Right lobe of liver (tissue), 6 donors: Measurements from ENCODE around the gene ZFHX2. TPM values are rescaled to one million over a fixed set of nuclear protein-coding genes. Genes with fewer than 3 reads are reported as not detected.
"Not testable (repeated sequence)": the region's sequence is repeated elsewhere in the genome, so short reads cannot be mapped to it uniquely, and the experiment has no call there.

ENCODE experiments used
- ATAC-seq, 4 donors: fragments of 200-7000 bp; cut with Tn5 transposase; one replicate each; pipeline ENCODE4 v1.9.1; 2020; ENCODE audit warnings: mild to moderate bottlenecking in 4 of 4, moderate library complexity in 4 of 4
- DNase-seq, 3 donors: peaks; one replicate each; pipeline ENCODE4 v3.0.0-alpha.2; 2020
- H3K27ac ChIP-seq, 3 donors: fragments of 200-600 bp; one replicate each; pipeline ENCODE4 v1.8.0; 2022
- H3K27me3 ChIP-seq, 2 donors: fragments of 200-600 bp; one replicate each; pipeline ENCODE4 v1.8.0; 2022
- H3K36me3 ChIP-seq, 4 donors: fragments of 200-600 bp; sonication (generic) in 1 of 4; one replicate each; pipeline versions ENCODE4 v1.5.1 to v1.8.0; 2017 to 2022; ENCODE audit warnings: control low read depth in 1 of 4
- H3K4me1 ChIP-seq, 4 donors: fragments of 200-600 bp; sonication (generic) in 1 of 4; one replicate each; pipeline versions ENCODE4 v1.5.1 to v1.8.0; 2017 to 2022; ENCODE audit warnings: control low read depth in 1 of 4
- H3K4me3 ChIP-seq, 3 donors: fragments of 200-600 bp; one replicate each; pipeline ENCODE4 v1.8.0; 2022
- H3K9me3 ChIP-seq, 4 donors: fragments of 200-600 bp; sonication (generic) in 1 of 4; one replicate each; pipeline versions ENCODE4 v1.5.1 to v1.8.0; 2017 to 2022; ENCODE audit warnings: control low read depth in 1 of 4
- POLR2A ChIP-seq: fragments of 450-650 bp; IDR thresholded peaks from one replicate; pipeline ENCODE4 v1.6.1; 2017; ENCODE audit warnings: antibody characterized with exemption, mild to moderate bottlenecking
- WGBS: methylation state at CpG from one replicate; pipeline ENCODE4 v1.1.6; 2018; ENCODE audit warnings: low coverage, low lambda C conversion rate; ENCODE audit not compliant: insufficient coverage; ENCODE audit errors: missing lambda C conversion rate; 5-methylcytosine and 5-hydroxymethylcytosine counted together
- intact Hi-C, 2 donors: fragments of 100-400 bp; cut with DNase I; formaldehyde crosslinking; loops; one replicate each; pipeline versions ENCODE4 v1.11.2 to v1.14.1; 2022
- total RNA-seq, 6 experiments: library from RNA; depleted of rRNA in 2 of 6; stranded (reverse); fragments of >200 nt in 2 of 6; fragmentation: NEBNext Ultra II Directional in 3 of 6; extraction: Animal tissue kit (Norgen Biotek cat#: 25700) in 3 of 6; gene quantifications; one replicate each; pipeline versions ENCODE4 v1.1.0 to v1.2.4, GENCODE V29; 2016 to 2023
- TF ChIP-seq, protein P1 (sequence below), 4 donors: fragments of 200-600 bp in 3 of 4; fragments of 450-650 bp in 1 of 4; IDR thresholded peaks; one replicate each; pipeline versions ENCODE4 v1.5.1 to v1.8.0; 2016 to 2022; ENCODE audit warnings: antibody characterized with exemption in 4 of 4, mild to moderate bottlenecking in 2 of 4
- donor health status: DM: no; HTN: yes; CAD: no.
- donor health status: DM: no; HTN: no; CAD: no.
- donor health status: DM: no; HTN: no; CAD: no.
- donor health status: DM: no; HTN: yes; CAD: no.
- donor health status: DM: no; HTN: yes; CAD: no.

ZFHX2 gene
- total RNA-seq, 6 experiments from 2014 or later: 0.33 to 0.83 (median 0.47) TPM

DNA sequence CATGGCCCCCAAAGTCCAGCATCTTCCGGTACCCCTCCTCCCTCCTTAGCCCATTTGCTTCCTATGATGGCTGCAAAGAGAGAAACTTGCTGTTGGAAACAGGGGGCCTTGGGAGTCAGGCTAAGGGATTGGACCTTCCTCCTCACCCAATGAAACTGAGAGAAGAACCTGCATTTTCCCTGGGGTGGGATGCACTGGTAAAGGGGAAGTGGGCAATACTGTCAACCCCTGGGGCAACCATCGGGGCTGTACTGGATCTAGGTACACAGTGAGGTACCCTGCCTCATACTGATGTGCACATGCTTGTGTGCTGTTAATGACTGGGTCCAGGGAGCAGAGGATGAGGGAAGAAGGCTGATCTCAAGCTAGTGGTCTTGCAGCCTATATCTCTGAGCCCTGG is 38.0 kb upstream of the ZFHX2 start:
- intact Hi-C loops: no loop called here
- H3K4me3 ChIP-seq: no peak overlapping the region
- H3K27me3 ChIP-seq: no peaks in the 10 kb centered on the region
- H3K27ac ChIP-seq: peak overlapping the region in 1 of 3 donors; percentile 44
- DNase-seq: no peak
- no peaks in the 10 kb centered on the region for H3K9me3 ChIP-seq
- WGBS: 92% methylated on average over 2 of the region's 2 CpGs
- H3K36me3 ChIP-seq: no peaks in the 10 kb centered on the region
- peaks cover 0 to 7% (median 2%) of the 10 kb centered on the region in 4 donors for H3K4me1 ChIP-seq
- ATAC-seq: no peak
- no peak for TF ChIP-seq POLR2A
- TF ChIP-seq, protein P1, sequence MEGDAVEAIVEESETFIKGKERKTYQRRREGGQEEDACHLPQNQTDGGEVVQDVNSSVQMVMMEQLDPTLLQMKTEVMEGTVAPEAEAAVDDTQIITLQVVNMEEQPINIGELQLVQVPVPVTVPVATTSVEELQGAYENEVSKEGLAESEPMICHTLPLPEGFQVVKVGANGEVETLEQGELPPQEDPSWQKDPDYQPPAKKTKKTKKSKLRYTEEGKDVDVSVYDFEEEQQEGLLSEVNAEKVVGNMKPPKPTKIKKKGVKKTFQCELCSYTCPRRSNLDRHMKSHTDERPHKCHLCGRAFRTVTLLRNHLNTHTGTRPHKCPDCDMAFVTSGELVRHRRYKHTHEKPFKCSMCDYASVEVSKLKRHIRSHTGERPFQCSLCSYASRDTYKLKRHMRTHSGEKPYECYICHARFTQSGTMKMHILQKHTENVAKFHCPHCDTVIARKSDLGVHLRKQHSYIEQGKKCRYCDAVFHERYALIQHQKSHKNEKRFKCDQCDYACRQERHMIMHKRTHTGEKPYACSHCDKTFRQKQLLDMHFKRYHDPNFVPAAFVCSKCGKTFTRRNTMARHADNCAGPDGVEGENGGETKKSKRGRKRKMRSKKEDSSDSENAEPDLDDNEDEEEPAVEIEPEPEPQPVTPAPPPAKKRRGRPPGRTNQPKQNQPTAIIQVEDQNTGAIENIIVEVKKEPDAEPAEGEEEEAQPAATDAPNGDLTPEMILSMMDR (IDR thresholded peaks at IDR 0.05): no peak

DNA sequence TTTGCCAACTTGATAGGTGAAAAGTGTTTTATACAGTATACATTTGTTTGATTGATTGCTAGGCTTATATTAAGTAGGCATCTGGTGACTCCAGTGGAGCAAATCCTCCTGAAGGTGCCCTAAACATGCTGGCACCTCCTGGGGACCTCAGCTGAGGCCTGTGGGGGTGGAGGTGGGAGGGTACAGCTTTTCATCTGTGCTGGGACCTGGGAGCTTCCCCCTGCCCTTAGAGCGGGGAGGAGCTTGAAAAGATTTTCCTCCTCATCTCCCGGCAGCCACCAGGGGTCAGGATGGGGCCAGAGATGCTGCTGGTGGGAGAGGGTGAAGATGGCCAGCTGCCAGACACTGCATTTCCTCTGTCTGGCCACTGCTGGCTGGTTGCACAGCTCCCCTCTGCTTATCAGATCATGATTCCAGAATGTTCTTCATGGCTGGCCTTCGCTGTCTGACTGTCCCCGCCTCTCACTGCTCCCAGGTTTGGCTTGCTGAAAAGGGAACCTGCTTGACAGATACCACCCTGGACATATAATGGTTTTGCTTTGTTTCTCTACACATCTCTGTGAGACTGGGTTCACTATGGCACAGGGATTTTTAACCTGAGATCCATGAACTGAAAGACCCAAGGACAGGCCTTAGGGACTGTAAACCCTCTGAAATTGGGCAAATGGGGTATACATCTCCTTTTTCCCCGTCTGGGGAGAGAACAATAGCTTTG is 37.5 kb upstream of the ZFHX2 start:
- Histone ChIP-seq H3K36me3 (no peaks in the 10 kb centered on the region), H3K4me1 (peaks cover 0 to 7% (median 2%) of the 10 kb centered on the region in 4 donors), H3K9me3 (no peaks in the 10 kb centered on the region), H3K4me3 (no peak overlapping the region), H3K27me3 (no peaks in the 10 kb centered on the region), H3K27ac (peak overlapping the region in 1 of 3 donors; percentile 44)
- 16% methylated on average over 4 of the region's 5 CpGs for WGBS
- ATAC-seq: peak; percentile 100
- TF ChIP-seq POLR2A: no peak
- TF ChIP-seq, protein P1 (IDR thresholded peaks at IDR 0.05): peak; percentile 81 to 95 (median 88)
- peak; percentile 93 to 96 (median 94) for DNase-seq
- intact Hi-C loops: no loop called here

DNA sequence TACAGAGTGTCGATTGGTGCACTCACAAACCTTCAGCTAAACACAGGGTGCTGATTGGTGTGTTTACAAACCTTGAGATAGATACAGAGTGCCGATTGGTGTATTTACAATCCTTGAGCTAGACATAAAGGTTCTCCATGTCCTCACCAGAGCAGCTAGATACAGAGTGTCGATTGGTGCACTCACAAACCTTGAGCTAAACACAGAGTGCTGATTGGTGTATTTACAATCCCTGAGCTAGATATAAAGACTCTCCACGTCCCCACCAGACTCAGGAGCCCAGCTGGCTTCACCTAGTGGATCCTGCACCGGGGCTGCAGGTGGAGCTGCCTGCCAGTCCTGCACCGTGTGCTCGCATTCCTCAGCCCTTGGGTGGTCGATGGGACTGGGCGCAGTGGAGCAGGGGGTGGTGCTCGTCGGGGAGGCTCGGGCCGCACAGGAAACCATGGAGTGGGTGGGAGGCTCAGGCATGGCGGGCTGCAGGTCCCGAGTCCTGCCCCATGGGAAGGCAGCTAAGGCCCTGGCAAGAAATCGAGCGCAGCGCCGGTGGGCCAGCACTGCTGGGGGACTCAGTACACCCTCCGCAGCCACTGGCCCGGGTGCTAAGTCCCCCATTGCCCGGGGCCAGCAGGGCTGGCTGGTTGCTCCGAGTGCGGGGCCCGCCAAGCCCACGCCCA is 33.1 kb upstream of the ZFHX2 start:
- H3K4me1 ChIP-seq, intact Hi-C loops, ATAC-seq, H3K27ac ChIP-seq, H3K27me3 ChIP-seq, H3K4me3 ChIP-seq, H3K9me3 ChIP-seq, H3K36me3 ChIP-seq, DNase-seq: not testable (repeated sequence)
- 63% methylated on average over 4 of the region's 26 CpGs for WGBS

DNA sequence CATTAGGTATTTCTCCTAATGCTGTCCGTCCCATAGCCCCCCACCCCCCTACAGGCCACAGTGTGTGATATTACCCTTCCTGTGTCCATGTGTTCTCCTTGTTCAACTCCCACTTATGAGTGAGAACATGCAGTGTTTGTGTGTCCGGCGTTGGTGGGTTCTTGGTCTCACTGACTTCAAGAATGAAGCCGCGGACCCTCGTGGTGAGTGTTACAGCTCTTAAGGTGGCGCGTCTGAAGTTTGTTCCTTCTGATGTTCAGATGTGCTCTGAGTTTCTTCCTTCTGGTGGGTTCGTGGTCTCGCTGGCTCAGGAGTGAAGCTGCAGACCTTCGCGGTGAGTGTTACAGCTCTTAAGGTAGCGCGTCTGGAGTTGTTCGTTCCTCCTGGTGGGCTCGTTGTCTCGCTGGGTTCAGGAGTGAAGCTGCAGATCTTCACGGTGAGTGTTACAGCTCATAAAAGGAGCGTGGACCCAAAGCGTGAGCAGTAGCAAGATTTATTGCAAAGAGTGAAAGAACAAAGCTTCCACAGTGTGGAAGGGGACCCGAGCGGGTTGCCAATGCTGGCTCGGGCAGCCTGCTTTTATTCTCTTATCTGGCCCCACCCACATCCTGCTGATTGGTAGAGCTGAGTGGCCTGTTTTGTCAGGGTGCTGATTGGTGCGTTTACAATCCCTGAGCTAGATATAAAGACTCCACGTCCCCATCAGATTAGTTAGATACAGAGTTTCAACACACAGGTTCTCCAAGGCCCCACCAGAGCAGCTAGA is 32.4 kb upstream of the ZFHX2 start:
- H3K27ac ChIP-seq, H3K27me3 ChIP-seq, ATAC-seq, H3K36me3 ChIP-seq, intact Hi-C loops, H3K9me3 ChIP-seq, DNase-seq, H3K4me1 ChIP-seq, H3K4me3 ChIP-seq: not testable (repeated sequence)
- WGBS: 80% methylated on average over 4 of the region's 25 CpGs

DNA sequence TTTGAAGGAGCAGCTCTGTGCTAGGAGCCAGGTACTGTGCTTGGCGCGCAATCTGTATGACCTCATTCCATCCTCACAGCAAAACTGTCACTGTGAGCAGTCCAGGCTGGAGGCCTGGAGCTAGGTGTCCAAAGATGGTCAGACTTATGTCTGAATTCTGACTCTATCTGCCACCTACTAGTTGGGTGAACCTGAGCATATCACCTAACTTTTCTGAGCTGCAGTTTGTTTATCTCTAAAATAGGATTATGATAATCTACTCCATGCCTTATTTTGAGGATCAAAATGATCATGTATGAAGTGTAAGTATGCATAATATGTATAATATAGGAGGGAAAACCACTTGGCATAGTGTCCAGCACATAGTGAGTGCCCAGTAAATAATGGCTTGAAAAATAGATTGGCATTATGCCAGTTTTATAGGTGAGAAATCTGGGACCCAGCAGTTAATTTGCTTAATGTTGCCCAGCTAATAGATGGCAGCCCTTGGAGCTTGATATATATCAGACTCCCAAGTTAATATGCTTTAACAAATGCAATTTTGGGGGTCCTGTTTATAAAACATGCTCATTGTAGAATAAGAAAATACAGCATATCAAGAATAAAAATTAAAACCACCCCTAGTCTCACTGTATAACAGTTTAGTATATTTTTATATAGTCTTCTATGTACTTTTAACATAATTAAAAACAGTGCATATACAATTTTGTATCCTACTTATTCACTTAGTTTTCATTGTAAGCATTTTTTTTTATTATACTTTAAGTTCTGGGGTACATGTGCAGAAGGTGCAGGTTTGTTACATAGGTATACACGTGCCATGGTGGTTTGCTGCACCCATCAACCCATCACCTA is 31.6 kb upstream of the ZFHX2 start:
- Histone ChIP-seq H3K36me3 (no peaks in the 10 kb centered on the region), H3K4me3 (no peak overlapping the region), H3K27me3 (no peaks in the 10 kb centered on the region), H3K4me1 (no peaks in the 10 kb centered on the region), H3K27ac (no peak overlapping the region), H3K9me3 (no peaks in the 10 kb centered on the region)
- ATAC-seq: no peak
- 85% methylated on average over 3 of the region's 3 CpGs for WGBS
- DNase-seq: no peak
- intact Hi-C loops: no loop called here
- TF ChIP-seq, protein P1 (IDR thresholded peaks at IDR 0.05): no peak
- no peak for TF ChIP-seq POLR2A
